ENCODE measurements around the gene ZCCHC3.

The ZCCHC3 gene

DNA sequence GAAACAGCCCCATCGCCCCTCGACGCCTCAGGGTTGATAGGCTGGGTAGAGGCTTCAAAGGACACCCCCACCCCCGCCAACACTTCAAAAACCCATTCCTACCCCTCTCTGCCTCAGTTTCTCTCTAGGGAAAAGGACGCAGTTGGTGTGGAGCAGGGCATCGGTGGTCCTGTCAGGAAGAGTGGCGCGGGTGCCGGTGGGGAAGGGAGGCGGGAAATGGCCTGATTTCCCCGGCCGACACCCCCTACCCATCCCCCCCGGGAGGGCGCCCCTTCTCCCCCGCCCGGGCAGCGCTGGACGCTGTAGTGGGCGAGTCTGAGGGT is 49.9 kb downstream of the ZCCHC3 start:
- H2AFZ ChIP-seq (ENCODE audit: low read depth, low read length): peak overlapping the region; percentile 47
- H3K4me1 ChIP-seq (ENCODE audit: insufficient read depth, low read length): peaks cover 11% of the 10 kb centered on the region
- peak overlapping the region; percentile 81 for H3K4me3 ChIP-seq (ENCODE audit: low read length)
- H3K9me3 ChIP-seq (ENCODE audit: low read length): no peaks in the 10 kb centered on the region
- H3K27me3 ChIP-seq (ENCODE audit: insufficient read depth, low read length): no peaks in the 10 kb centered on the region
- peaks cover 11% of the 10 kb centered on the region for H3K36me3 ChIP-seq (ENCODE audit: insufficient read depth, low read length)

GRCh38 chr20:347640-348484 is 50.5 kb downstream of the ZCCHC3 start:
- Histone ChIP-seq H3K4me1 (ENCODE audit: insufficient read depth, low read length) (peaks cover 11% of the 10 kb centered on the region), H3K36me3 (ENCODE audit: insufficient read depth, low read length) (peaks cover 14% of the 10 kb centered on the region), H3K9me3 (ENCODE audit: low read length) (no peaks in the 10 kb centered on the region), H2AFZ (ENCODE audit: low read depth, low read length) (peak overlapping the region; percentile 47), H3K27me3 (ENCODE audit: insufficient read depth, low read length) (no peaks in the 10 kb centered on the region), H3K4me3 (ENCODE audit: low read length) (peak overlapping the region; percentile 81)

GRCh38 chr20:348972-349841 is 51.8 kb downstream of the ZCCHC3 start:
- H3K9me3 ChIP-seq (ENCODE audit: low read length): no peaks in the 10 kb centered on the region
- H3K4me3 ChIP-seq (ENCODE audit: low read length): no peak overlapping the region
- H2AFZ ChIP-seq (ENCODE audit: low read depth, low read length): no peak overlapping the region
- peaks cover 14% of the 10 kb centered on the region for H3K36me3 ChIP-seq (ENCODE audit: insufficient read depth, low read length)
- peaks cover 11% of the 10 kb centered on the region for H3K4me1 ChIP-seq (ENCODE audit: insufficient read depth, low read length)
- H3K27me3 ChIP-seq (ENCODE audit: insufficient read depth, low read length): no peaks in the 10 kb centered on the region

Measured in neuron (in vitro differentiated cells).